Right renal pelvis (tissue), 4 donors: ENCODE measurements around the gene GAS2L3. TPM values are rescaled to one million over a fixed set of nuclear protein-coding genes. Genes with fewer than 3 reads are reported as not detected.
"Not testable (repeated sequence)": the region's sequence is repeated elsewhere in the genome, so short reads cannot be mapped to it uniquely, and the experiment has no call there.

Experiments used
- DNase-seq, 4 donors: peaks; one replicate each; pipeline ENCODE4 v3.0.0-alpha.2; 2013; ENCODE audit warnings: low read depth in 4 of 4, low spot score in 3 of 4, missing footprints in 1 of 4
- polyA plus RNA-seq, 4 donors: library from polyadenylated mRNA; unstranded; fragments of 120-200 nt; gene quantifications; one replicate each; pipeline ENCODE4 v1.2.1, GENCODE V29; 2013; ENCODE audit not compliant: insufficient read length in 4 of 4

The GAS2L3 gene
- polyA plus RNA-seq, 4 donors = 16.1 to 20.9 (median 19.2) TPM

- DNase-seq = no peak
Measured at GRCh38 chr12:100572184-100572583, 1.3 kb upstream of the GAS2L3 start.

- DNase-seq = no peak
Measured at GRCh38 chr12:100574187-100575074, 947 bp downstream of the GAS2L3 start.

GRCh38 chr12:100576331-100577036 lies 3.0 kb downstream of the GAS2L3 start:
- no peak for DNase-seq

- no peak for DNase-seq
Measured at GRCh38 chr12:100578923-100579322, 5.4 kb downstream of the GAS2L3 start.

GRCh38 chr12:100579844-100580243 lies 6.4 kb downstream of the GAS2L3 start:
- no peak for DNase-seq

GRCh38 chr12:100584256-100584655 lies 10.8 kb downstream of the GAS2L3 start:
- DNase-seq = no peak

GRCh38 chr12:100591979-100592378 lies 18.5 kb downstream of the GAS2L3 start:
- DNase-seq = no peak

- no peak for DNase-seq
Measured at GRCh38 chr12:100593490-100593889, 20.0 kb downstream of the GAS2L3 start.

- no peak for DNase-seq
Measured at GRCh38 chr12:100601626-100602025, 28.1 kb downstream of the GAS2L3 start.

GRCh38 chr12:100602997-100603396 lies 29.5 kb downstream of the GAS2L3 start:
- not testable (repeated sequence) for DNase-seq

- DNase-seq = no peak
Measured at GRCh38 chr12:100608776-100609175, 35.3 kb downstream of the GAS2L3 start.

- no peak for DNase-seq
Measured at GRCh38 chr12:100610666-100611430, 37.4 kb downstream of the GAS2L3 start.

- no peak for DNase-seq
Measured at GRCh38 chr12:100612606-100613005, 39.1 kb downstream of the GAS2L3 start.

- no peak for DNase-seq
Measured at GRCh38 chr12:100624571-100624970, 51.1 kb downstream of the GAS2L3 start.

- DNase-seq = no peak
Measured at GRCh38 chr12:100632445-100632892, 59.0 kb downstream of the GAS2L3 start.

- not testable (repeated sequence) for DNase-seq
Measured at GRCh38 chr12:100633082-100633785, 59.8 kb downstream of the GAS2L3 start.

- DNase-seq = no peak
Measured at GRCh38 chr12:100643246-100643645, 69.8 kb downstream of the GAS2L3 start.

GRCh38 chr12:100646896-100647295 lies 73.4 kb downstream of the GAS2L3 start:
- no peak for DNase-seq

- DNase-seq = no peak
Measured at GRCh38 chr12:100651108-100651507, 77.6 kb downstream of the GAS2L3 start.

GRCh38 chr12:100651694-100652093 lies 78.2 kb downstream of the GAS2L3 start:
- DNase-seq = no peak
